GM19023 (cell line): ENCODE measurements around the gene PRODH.
"Not testable (repeated sequence)": the region's sequence is repeated elsewhere in the genome, so short reads cannot be mapped to it uniquely, and the experiment has no call there.

ENCODE experiments used
- ATAC-seq: cut with Tn5 transposase; IDR thresholded peaks from one replicate; pipeline ENCODE4 v1.9.1; 2021; ENCODE audit warnings: mild to moderate bottlenecking, moderate library complexity; ENCODE audit not compliant: unreplicated experiment

Gene PRODH

GRCh38 chr22:18955696-18956095 lies 19.6 kb upstream of the PRODH start:
- no peak for ATAC-seq

DNA sequence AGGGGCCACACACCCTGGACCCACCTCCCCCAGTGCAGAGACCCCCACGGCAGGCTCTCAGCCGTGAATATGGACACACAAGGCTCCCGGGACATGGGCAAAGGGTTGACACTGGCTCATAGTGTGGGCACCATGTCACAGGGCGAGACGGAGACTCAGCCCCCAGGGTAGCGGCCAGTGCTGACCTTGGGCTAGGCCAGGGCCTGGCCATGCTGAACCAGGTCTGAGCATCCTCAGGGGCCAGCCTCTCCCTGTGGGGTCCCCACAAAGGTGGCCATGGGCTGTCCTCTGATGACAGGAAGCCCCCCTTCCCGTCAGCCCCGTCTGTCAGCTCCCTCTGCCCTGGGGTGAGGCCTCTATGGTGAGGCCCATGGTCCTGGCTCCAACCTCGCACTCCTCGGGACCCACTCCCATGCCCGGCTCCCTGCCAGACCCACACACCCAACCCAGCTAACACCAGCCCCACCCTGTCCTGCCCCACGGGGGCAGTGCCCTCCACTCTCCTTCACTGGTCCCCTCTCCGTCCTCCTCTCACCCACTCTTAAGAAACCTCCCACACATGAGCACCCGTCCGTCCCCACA lies 19.0 kb upstream of the PRODH start:
- ATAC-seq = no peak

- ATAC-seq = not testable (repeated sequence)
Observed at GRCh38 chr22:18954303-18954989, 18.4 kb upstream of the PRODH start.

- ATAC-seq = not testable (repeated sequence)
Observed at GRCh38 chr22:18953128-18953527, 17.0 kb upstream of the PRODH start.

DNA sequence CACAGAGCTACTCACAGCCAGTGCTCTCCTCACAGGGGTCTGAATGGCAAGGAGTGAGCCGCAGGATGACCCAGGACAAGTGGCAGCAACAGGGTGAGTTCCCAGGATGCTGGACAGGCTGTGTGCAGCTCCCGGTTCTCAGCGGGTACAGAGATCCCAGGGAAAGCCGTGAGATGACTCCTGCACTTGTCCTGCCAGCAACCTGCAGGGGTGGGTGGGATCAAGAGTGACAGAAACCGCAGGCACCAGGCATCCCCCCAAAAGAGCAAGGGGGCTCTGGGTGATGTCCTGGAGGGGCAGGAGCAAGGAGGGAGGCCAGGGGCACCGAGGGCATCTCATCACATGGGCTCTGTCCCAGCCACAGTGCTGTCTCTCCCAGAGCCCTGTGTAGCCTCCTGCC lies 15.9 kb upstream of the PRODH start:
- no peak for ATAC-seq

- ATAC-seq = no peak
Observed at GRCh38 chr22:18950141-18950540, 14.0 kb upstream of the PRODH start.

DNA sequence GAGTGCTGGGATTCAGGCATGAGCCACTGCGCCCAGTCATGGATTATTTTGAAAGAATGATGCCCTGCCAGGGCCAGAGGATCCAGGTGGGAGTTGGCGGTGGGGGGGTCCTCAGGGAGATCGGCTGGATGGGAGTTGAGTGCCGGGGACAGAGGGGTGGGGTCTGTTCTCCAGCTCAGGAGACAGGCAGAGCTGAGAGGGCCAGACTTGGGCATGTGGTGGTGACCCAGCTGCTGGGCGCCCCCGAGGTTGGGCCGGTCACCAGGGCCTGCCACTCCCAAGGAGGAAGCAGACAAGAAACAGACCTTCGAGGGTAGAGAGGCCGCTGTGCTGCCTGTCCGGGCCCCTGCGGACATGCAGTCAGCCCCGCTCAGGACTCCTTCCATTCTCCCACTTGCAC lies 11.8 kb upstream of the PRODH start:
- ATAC-seq = no peak

GRCh38 chr22:18947105-18947504 lies 11.0 kb upstream of the PRODH start:
- ATAC-seq = not testable (repeated sequence)

- not testable (repeated sequence) for ATAC-seq
Observed at GRCh38 chr22:18938691-18939090, 2.6 kb upstream of the PRODH start.

GRCh38 chr22:18934688-18935087 lies 1.4 kb downstream of the PRODH start:
- ATAC-seq = not testable (repeated sequence)

DNA sequence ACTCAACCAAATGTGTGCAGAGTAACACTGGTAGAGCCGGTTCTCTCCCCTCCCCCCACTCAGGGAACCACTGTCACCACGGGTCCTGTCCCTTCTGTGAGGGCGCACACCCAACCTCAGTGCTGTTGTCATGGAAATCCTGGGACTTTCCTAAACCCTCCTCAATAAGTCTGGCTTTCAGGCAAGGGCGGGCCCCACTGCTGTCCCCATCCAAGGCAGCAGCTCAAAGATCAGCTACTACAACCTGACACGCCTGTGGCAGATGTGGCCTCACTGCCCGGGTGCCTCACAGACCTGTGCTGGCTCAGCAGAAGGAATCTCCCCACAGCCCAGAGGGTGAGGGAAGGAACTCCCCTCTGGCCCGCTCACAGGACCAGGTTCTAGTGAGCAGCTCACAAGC lies 2.2 kb downstream of the PRODH start:
- ATAC-seq = no peak

DNA sequence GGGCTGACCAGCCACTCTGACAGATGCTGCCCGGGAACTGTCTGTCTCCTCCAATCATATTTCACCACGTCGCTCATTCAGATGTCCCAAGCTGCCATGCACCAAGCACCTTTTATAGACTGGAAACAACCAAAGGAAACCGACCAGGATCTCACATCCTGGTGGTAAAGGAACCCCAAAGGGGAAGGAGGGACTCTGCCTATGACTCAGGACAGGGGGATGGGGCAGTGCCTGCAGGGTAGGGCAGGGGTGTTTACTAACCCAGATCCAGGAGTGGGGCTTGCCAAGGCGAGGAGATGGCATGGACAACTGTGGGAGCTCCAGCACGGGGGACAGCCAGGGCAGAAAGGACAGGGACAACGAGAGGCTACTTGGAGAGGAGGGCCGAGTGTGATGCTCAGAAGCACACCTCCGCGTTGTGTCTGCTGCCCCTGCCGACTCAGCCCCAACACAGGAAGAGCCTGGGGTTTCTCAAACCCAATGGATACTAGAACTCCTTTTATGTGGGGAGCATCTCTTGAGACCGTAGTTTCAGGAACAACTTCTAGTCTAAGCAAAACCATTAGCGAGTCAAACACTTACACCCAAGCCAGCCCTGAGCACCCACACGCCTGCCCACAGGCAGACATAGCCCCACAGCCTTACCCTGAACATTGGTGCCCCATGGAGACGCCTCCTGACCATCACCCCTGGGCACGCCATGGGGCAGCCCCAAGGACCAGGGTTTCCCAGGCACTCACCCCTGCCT lies 4.0 kb downstream of the PRODH start:
- no peak for ATAC-seq

GRCh38 chr22:18929459-18929858 lies 6.6 kb downstream of the PRODH start:
- no peak for ATAC-seq

DNA sequence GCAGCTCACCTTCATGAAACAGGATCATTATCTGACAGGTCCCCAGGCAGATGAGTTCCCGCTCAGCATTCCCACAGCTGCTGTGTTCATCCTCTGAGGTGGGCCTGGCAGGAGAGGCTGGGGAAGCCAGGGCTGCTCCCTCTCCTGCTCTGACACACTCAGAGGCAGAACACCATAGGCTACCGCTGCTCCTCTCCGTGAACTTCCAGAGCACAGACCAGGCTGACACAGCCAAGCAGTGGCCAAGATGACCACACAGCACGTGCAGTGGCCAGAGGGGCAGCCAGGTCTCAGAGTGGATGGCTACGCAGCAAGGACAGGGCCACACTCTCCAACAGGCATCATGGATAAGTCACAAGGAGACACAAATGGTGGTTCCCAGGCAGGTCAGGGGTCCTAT lies 8.5 kb downstream of the PRODH start:
- ATAC-seq = no peak

DNA sequence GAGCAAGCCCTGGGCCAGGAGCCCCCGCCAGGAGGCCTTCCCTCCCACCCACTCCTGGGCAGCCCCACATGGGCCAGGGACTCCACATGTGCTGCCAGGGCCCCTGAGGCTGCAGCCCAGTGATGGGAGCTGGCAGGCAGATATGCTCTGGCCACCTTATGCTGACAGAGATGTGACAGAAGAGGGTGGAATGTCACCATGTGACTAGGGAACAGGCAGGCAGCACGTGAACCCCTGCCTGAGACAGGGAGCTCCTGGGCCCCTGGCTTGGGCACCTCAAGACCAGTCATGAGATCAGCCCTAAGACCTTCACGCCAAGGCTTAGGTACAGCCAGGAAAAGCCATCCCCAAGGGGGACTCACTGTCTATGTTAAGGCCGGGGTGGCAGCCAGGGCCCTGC lies 9.1 kb downstream of the PRODH start:
- ATAC-seq = no peak

DNA sequence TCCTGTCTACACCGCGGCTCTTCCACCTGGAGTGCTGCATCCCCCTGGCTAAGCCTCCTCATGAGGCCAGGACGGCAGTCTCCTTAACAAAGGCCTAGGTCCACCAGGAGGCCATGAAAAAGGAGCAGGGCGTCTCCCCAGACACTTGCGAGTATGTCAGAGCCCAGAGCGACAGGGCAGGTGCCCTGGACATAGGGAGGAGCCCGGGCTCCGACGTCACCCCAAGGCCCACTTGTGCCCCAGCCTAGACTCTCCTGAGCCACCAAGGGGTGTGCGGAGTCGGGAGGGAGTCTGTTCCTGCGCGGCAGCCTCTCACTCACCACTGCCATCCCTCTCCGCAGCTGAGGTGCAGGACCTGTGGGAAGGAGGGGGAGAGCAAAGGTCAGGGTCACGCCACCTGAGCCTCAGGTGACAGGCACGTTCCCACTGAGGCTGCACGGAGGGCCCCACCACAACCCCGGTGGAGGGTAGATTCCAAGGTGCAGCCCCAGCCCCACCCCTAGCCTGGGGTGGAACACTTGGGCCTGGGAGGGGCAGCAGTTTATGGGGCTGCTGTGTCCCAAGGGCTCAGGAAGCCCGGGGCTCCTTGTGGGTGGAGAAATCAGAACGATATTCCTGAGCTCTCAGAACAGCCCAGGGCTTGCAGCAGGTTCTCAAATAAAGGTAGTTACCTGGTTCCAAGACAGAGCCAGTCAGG lies 10.6 kb downstream of the PRODH start:
- no peak for ATAC-seq

- not testable (repeated sequence) for ATAC-seq
Observed at GRCh38 chr22:18920257-18920902, 15.7 kb downstream of the PRODH start.

GRCh38 chr22:18917818-18918217 lies 18.3 kb downstream of the PRODH start:
- not testable (repeated sequence) for ATAC-seq

DNA sequence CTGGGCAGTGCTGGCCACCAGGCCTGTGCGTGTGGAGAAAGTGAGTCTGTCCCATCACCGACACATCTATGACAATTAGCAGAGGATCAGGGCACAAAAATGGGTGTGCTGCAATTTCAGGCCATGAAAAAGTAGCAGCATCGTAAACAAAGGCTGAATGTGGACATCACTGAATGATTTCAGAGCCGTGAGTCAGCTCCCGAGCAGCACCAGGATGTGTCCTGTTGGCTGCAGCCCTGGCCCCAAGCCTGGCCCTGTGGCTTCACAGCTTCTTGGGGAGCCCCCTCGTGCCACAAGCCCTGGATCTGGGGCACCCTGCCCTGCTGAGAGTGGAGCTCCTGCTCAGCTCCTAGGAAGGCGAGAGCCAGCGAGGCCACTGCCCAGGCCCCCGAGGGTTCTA lies 20.5 kb downstream of the PRODH start:
- ATAC-seq = not testable (repeated sequence)

- not testable (repeated sequence) for ATAC-seq
Observed at GRCh38 chr22:18914558-18914957, 21.5 kb downstream of the PRODH start.
